MCF 10A (cell line): Measurements from ENCODE around the gene COL16A1. TPM values are rescaled to one million over a fixed set of nuclear protein-coding genes. Genes with fewer than 3 reads are reported as not detected.
A peak's percentile ranks its signal among the peaks of the same experiment; 100 is the strongest.

Experiments used
- BruUV-seq: library from RNA; stranded (reverse); fragments of 400-500 nt; replicated peaks from 2 replicates; lab custom pipeline; 2021; lab: Mats Ljungman, UMichigan
- CTCF ChIA-PET: fragments of 300-600 bp; sonication (Branson Sonifier 250); formaldehyde crosslinking; extraction: SDS; loops from one replicate; lab custom pipeline; 2021; ENCODE audit warnings: antibody characterized with exemption, inconsistent platforms; lab: Yijun Ruan, JAX
- POLR2A ChIA-PET: fragments of 300-600, 350-650 bp; sonication (Branson Sonifier 250); formaldehyde crosslinking; extraction: SDS; loops from one replicate; lab custom pipeline; 2020; ENCODE audit warnings: antibody characterized with exemption, inconsistent platforms; lab: Yijun Ruan, JAX
- DNase-seq: peaks from one replicate; pipeline ENCODE4 v3.0.0-alpha.2; 2018; ENCODE audit not compliant: unreplicated experiment
- H3K27ac Mint-ChIP-seq: one replicate; pipeline ENCODE4 v1.8.0; 2022; ENCODE audit warnings: mild to moderate bottlenecking, low read depth, mixed read lengths; ENCODE audit not compliant: unreplicated experiment
- H3K27me3 Mint-ChIP-seq: one replicate; pipeline ENCODE4 v1.8.0; 2022; ENCODE audit warnings: mixed read lengths; ENCODE audit not compliant: insufficient read depth, unreplicated experiment
- H3K36me3 Mint-ChIP-seq: one replicate; pipeline ENCODE4 v1.8.0; 2022; ENCODE audit warnings: mild to moderate bottlenecking, moderate library complexity, mixed read lengths; ENCODE audit not compliant: insufficient read depth, unreplicated experiment
- H3K4me1 Mint-ChIP-seq: one replicate; pipeline ENCODE4 v1.8.0; 2022; ENCODE audit warnings: mixed read lengths; ENCODE audit not compliant: insufficient read depth, unreplicated experiment
- H3K4me3 Mint-ChIP-seq: one replicate; pipeline ENCODE4 v1.8.0; 2022; ENCODE audit warnings: mild to moderate bottlenecking, moderate library complexity, mixed read lengths; ENCODE audit not compliant: unreplicated experiment
- H3K9me3 Mint-ChIP-seq: one replicate; pipeline ENCODE4 v1.8.0; 2022; ENCODE audit warnings: mixed read lengths; ENCODE audit not compliant: unreplicated experiment
- CTCF ChIP-seq: fragments of 200-600 bp; IDR thresholded peaks from one replicate; pipeline ENCODE4 v1.8.0; 2022; ENCODE audit warnings: antibody characterized with exemption, mild to moderate bottlenecking; ENCODE audit not compliant: unreplicated experiment
- intact Hi-C: fragments of 100-400 bp; cut with micrococcal nuclease; formaldehyde crosslinking; loops from 2 replicates; pipeline ENCODE4 v1.14.1; 2022
- total RNA-seq: library from RNA; stranded (reverse); gene quantifications from 2 replicates; pipeline ENCODE4 v1.2.3, GENCODE V29; 2022

Gene COL16A1
- total RNA-seq, 1 experiment from 2014 or later = 42.1 TPM

GRCh38 chr1:31739346-31739745 is 35.5 kb upstream of the COL16A1 start:
- Mint-ChIP-seq H3K4me3 (no peak overlapping the region), H3K27ac (no peak overlapping the region), H3K27me3 (no peaks in the 10 kb centered on the region), H3K36me3 (peaks cover 6% of the 10 kb centered on the region), H3K4me1 (peaks cover 12% of the 10 kb centered on the region), H3K9me3 (no peaks in the 10 kb centered on the region)
- BruUV-seq = no TSS peak
- ChIA-PET POLR2A (no interaction called here), CTCF (interaction anchor here (1.1 kb wide), 1 partner anchor 75 kb away, joined by 6 read pairs; no protein-coding TSS in a partner anchor)
- intact Hi-C loops = no loop called here
- DNase-seq = no peak
- TF ChIP-seq CTCF = no peak

GRCh38 chr1:31736675-31737074 is 32.9 kb upstream of the COL16A1 start:
- DNase-seq = no peak
- intact Hi-C loops = no loop called here
- ChIA-PET POLR2A (no interaction called here), CTCF (interaction anchor here (0.5 to 2.1 kb wide), 4 partner anchors 9 to 43 kb away, joined by 3 to 9 read pairs (median 6); no protein-coding TSS in a partner anchor)
- Mint-ChIP-seq H3K9me3 (no peaks in the 10 kb centered on the region), H3K4me1 (peaks cover 12% of the 10 kb centered on the region), H3K27ac (no peak overlapping the region), H3K27me3 (no peaks in the 10 kb centered on the region), H3K36me3 (peaks cover 12% of the 10 kb centered on the region), H3K4me3 (peak overlapping the region; percentile 13)
- no peak for TF ChIP-seq CTCF
- no TSS peak for BruUV-seq

- Mint-ChIP-seq H3K27ac (no peak overlapping the region), H3K36me3 (peaks cover 12% of the 10 kb centered on the region), H3K9me3 (no peaks in the 10 kb centered on the region), H3K4me3 (no peak overlapping the region), H3K27me3 (no peaks in the 10 kb centered on the region), H3K4me1 (peaks cover 12% of the 10 kb centered on the region)
- ChIA-PET POLR2A (no interaction called here), CTCF (interaction anchor here (0.5 to 2.1 kb wide), 6 partner anchors 10 to 73 kb away, joined by 3 to 9 read pairs (median 4); no protein-coding TSS in a partner anchor)
- intact Hi-C loops = no loop called here
- DNase-seq = no peak
- no TSS peak for BruUV-seq
- no peak for TF ChIP-seq CTCF
These were observed 31.8 kb upstream of the COL16A1 start for GRCh38 chr1:31735571-31735970.

- no TSS peak for BruUV-seq
- H3K4me1 Mint-ChIP-seq = peaks cover 12% of the 10 kb centered on the region
- CTCF ChIA-PET = interaction anchor here (0.7 to 1.5 kb wide), 3 partner anchors 11 to 171 kb away, joined by 3 to 8 read pairs (median 4); no protein-coding TSS in a partner anchor
These were observed 30.8 kb upstream of the COL16A1 start for GRCh38 chr1:31734582-31735107.

More at GRCh38 chr1:31734582-31735107, 30.8 kb upstream of the COL16A1 start:
- Mint-ChIP-seq H3K27ac (no peak overlapping the region), H3K36me3 (peaks cover 12% of the 10 kb centered on the region), H3K9me3 (no peaks in the 10 kb centered on the region), H3K27me3 (no peaks in the 10 kb centered on the region), H3K4me3 (no peak overlapping the region)
- intact Hi-C loops = no loop called here
- no peak for TF ChIP-seq CTCF
- DNase-seq = no peak
- POLR2A ChIA-PET = interaction anchor here (0.9 to 1.6 kb wide), 4 partner anchors 9 to 90 kb away, joined by 3 read pairs; partner anchors contain the start of gene PEF1
